Osteoblast (primary cell): ENCODE results near the gene STIL. TPM values are rescaled to one million over a fixed set of nuclear protein-coding genes. Genes with fewer than 3 reads are reported as not detected.

Source experiments
- DNase-seq: peaks from one replicate; pipeline ENCODE4 v3.0.0; 2011; ENCODE audit warnings: low spot score, mixed read lengths; ENCODE audit not compliant: insufficient read length; ENCODE audit errors: missing footprints
- H2AFZ ChIP-seq: 2 replicates; pipeline ENCODE4 v1.6.0; 2011; ENCODE audit warnings: mild to moderate bottlenecking, low read length
- H3K27ac ChIP-seq: 2 replicates; pipeline ENCODE4 v1.5.1; 2011; ENCODE audit warnings: mild to moderate bottlenecking, low read depth, low read length, moderate library complexity
- H3K27me3 ChIP-seq: 2 replicates; pipeline ENCODE4 v1.6.0; 2012; ENCODE audit warnings: mild to moderate bottlenecking, control low read depth, inconsistent platforms, low read length, moderate library complexity; ENCODE audit not compliant: insufficient read depth
- H3K36me3 ChIP-seq: 2 replicates; pipeline ENCODE4 v1.5.1; 2011; ENCODE audit warnings: mild to moderate bottlenecking, low read length, control low read depth, moderate library complexity; ENCODE audit not compliant: insufficient read depth
- H3K4me1 ChIP-seq: 2 replicates; pipeline ENCODE4 v1.5.1; 2011; ENCODE audit warnings: mild to moderate bottlenecking, low read length, control low read depth, moderate library complexity; ENCODE audit not compliant: insufficient read depth
- H3K4me2 ChIP-seq: 2 replicates; pipeline ENCODE4 v1.6.0; 2011; ENCODE audit warnings: mild to moderate bottlenecking, low read length; ENCODE audit not compliant: insufficient read depth
- H3K4me3 ChIP-seq: fragments of 200-600 bp; sonication (generic); 3 replicates; pipeline ENCODE4 v1.5.1; 2012; ENCODE audit warnings: mild to moderate bottlenecking, low read length, inconsistent platforms; ENCODE audit not compliant: insufficient read depth
- H3K79me2 ChIP-seq: 2 replicates; pipeline ENCODE4 v1.6.0; 2012; ENCODE audit warnings: mild to moderate bottlenecking, low read length, control low read depth, inconsistent platforms; ENCODE audit not compliant: insufficient read depth
- H3K9me3 ChIP-seq: 2 replicates; pipeline ENCODE4 v1.5.1; 2011; ENCODE audit warnings: low read depth, low read length, control low read depth
- H4K20me1 ChIP-seq: 2 replicates; pipeline ENCODE4 v1.6.0; 2012; ENCODE audit warnings: mild to moderate bottlenecking, low read length, control low read depth; ENCODE audit not compliant: insufficient read depth
- total RNA-seq: library from RNA; depleted of rRNA; stranded (reverse); fragments of >200 nt; gene quantifications from 2 replicates; pipeline ENCODE4 v1.2.3, GENCODE V29; 2012
- TF ChIP-seq, protein P1 (sequence below): IDR thresholded peaks from 2 replicates; pipeline ENCODE4 v1.5.1; 2011; ENCODE audit warnings: mild to moderate bottlenecking, low read depth, low read length, moderate library complexity; ENCODE audit errors: extremely low read depth

Gene STIL
- total RNA-seq, 1 donor, result 4.0 TPM

DNA sequence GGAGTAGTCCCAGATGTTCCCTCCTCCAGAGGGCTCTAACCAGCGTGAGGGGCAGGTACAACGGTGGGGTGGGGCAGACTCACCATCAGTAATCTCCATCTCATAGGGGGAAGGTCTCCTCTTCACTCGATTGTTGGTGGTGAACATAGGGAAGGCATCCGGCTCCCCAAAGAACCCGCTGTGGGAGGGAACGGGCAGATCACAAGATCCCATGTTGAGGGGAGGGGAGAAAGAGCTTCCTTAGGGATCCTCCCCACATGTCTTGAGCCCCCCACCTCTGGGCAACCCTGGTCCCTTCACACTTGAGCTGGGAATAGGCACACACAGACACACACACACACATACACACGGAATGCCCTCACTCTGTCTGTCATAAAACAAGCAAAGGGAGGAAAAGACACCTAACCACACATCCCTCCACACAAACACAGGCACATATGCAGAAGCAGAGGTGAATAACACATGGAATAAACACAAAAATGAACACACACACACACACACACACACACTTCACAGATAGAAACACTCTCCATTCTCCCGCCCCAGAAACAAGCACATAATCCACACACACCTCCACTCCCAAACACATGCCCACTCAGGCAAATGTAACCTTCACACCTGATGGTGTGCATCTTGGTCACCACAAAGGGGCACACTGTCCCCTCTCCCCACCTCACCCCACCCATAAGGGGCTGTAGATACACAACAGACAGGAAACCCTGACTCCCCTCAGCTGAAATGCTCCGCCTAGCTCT is 89.8 kb downstream of the STIL start:
- peak; percentile 65 for DNase-seq
- no peak overlapping the region for H3K4me3 ChIP-seq
- no peaks in the 10 kb centered on the region for H3K36me3 ChIP-seq
- no peaks in the 10 kb centered on the region for H3K4me1 ChIP-seq
- TF ChIP-seq, protein P1, sequence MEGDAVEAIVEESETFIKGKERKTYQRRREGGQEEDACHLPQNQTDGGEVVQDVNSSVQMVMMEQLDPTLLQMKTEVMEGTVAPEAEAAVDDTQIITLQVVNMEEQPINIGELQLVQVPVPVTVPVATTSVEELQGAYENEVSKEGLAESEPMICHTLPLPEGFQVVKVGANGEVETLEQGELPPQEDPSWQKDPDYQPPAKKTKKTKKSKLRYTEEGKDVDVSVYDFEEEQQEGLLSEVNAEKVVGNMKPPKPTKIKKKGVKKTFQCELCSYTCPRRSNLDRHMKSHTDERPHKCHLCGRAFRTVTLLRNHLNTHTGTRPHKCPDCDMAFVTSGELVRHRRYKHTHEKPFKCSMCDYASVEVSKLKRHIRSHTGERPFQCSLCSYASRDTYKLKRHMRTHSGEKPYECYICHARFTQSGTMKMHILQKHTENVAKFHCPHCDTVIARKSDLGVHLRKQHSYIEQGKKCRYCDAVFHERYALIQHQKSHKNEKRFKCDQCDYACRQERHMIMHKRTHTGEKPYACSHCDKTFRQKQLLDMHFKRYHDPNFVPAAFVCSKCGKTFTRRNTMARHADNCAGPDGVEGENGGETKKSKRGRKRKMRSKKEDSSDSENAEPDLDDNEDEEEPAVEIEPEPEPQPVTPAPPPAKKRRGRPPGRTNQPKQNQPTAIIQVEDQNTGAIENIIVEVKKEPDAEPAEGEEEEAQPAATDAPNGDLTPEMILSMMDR, result no peak
- H2AFZ ChIP-seq, result no peak overlapping the region
- H3K27me3 ChIP-seq, result peaks cover 78% of the 10 kb centered on the region
- H3K27ac ChIP-seq, result no peak overlapping the region
- no peaks in the 10 kb centered on the region for H3K79me2 ChIP-seq
- H4K20me1 ChIP-seq, result no peaks in the 10 kb centered on the region
- H3K9me3 ChIP-seq, result no peaks in the 10 kb centered on the region
- no peak overlapping the region for H3K4me2 ChIP-seq

DNA sequence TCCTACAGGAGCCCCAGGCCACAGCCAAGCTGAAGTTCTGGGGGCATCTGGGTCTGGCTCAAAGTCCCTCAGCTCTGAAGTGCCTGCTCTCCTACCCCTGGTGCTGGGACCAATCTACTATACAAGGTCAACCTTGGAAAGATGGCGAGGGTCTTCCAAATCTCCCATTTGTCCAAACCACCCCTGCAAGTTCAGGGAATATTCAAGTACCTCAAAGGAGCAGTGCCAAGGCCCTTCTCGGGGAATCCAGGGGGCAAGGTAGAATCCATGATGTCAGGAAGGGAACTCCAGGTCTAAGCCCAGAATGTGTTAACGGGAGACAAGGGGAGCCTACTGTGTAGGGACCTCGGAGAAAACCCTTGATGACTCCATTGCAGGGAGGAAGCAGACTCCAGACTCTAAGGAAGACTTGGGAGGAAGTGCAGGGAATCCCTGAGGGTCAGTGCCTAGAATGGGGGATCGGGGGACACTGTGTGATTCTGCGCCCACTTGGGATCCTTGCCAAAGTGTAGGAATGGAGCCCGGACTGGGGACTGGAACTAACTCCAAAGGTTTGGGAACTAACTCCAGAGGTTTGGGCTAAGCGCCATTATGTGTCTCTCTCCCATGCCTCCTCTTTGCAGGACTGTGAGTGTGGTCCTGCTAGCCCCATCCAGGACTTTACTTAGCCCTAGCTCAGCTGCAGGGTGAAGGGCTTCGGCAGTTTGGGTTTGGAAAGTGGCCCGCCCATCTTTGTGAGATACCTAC is 90.6 kb downstream of the STIL start:
- Histone ChIP-seq H2AFZ (no peak overlapping the region), H3K9me3 (no peaks in the 10 kb centered on the region), H3K4me1 (no peaks in the 10 kb centered on the region), H3K27me3 (peaks cover 71% of the 10 kb centered on the region), H4K20me1 (no peaks in the 10 kb centered on the region), H3K36me3 (no peaks in the 10 kb centered on the region), H3K4me3 (no peak overlapping the region), H3K27ac (no peak overlapping the region), H3K4me2 (no peak overlapping the region), H3K79me2 (no peaks in the 10 kb centered on the region)
- peak; percentile 68 for DNase-seq
- TF ChIP-seq, protein P1, result no peak

DNA sequence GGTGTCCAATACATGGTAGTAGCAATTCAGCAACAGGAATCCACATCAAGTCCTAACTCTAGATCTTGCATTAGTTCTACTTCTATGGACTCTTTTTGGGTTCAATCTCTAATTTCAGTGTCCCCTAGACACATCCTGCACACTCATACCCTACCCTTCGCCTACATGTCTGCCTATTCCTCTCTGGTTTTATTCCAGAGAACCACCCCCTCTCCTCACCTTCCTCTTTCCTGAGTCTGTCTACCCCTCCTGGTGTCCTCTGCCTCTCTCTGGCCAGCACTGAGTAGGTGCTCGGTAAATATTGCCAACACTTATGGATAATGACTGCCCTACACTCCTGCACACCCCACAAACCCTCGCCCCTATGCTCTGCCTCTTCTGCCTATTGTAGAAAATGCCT is 91.5 kb downstream of the STIL start:
- no peaks in the 10 kb centered on the region for H4K20me1 ChIP-seq
- TF ChIP-seq, protein P1, result no peak
- no peaks in the 10 kb centered on the region for H3K4me1 ChIP-seq
- H3K4me2 ChIP-seq, result no peak overlapping the region
- DNase-seq, result peak; percentile 81
- H3K79me2 ChIP-seq, result no peaks in the 10 kb centered on the region
- H3K36me3 ChIP-seq, result no peaks in the 10 kb centered on the region
- no peaks in the 10 kb centered on the region for H3K9me3 ChIP-seq
- H3K27ac ChIP-seq, result no peak overlapping the region
- H2AFZ ChIP-seq, result no peak overlapping the region
- H3K27me3 ChIP-seq, result peaks cover 63% of the 10 kb centered on the region
- no peak overlapping the region for H3K4me3 ChIP-seq

DNA sequence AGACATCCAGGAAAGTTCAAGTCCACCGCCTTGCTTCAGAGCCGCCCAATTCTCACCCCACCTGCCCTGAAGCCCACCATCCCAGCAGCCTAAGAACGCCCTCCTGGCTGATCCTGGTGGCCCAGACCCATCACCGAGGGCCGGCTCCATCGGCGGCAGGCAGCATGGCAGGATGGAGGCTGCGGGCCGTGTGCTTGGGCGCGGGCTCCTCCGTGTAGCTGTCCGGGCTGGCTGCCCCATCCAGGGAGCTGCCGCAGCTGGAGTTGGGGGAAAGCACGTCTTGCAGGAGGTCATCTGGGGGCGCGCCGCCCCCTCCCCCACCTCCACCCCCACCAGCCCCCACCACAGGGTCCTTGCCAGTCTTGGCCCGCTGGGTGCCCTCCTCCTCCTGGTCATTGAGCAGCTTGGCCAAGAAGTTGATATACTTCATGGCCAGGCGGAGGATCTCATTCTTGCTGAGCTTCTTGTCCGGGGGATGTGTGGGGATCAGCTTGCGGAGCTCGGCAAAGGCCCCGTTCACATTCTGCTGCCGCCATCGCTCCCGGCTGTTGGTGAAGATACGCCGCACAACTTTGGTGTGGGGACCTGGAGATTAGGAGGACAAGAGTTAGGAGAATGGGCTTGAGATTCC is 94.2 kb downstream of the STIL start:
- Histone ChIP-seq H3K27ac (no peak overlapping the region), H3K4me1 (no peaks in the 10 kb centered on the region), H3K4me3 (no peak overlapping the region), H4K20me1 (no peaks in the 10 kb centered on the region), H3K79me2 (no peaks in the 10 kb centered on the region), H3K36me3 (no peaks in the 10 kb centered on the region), H3K4me2 (no peak overlapping the region), H3K27me3 (peaks cover 37% of the 10 kb centered on the region), H3K9me3 (no peaks in the 10 kb centered on the region), H2AFZ (no peak overlapping the region)
- TF ChIP-seq, protein P1, result no peak
- no peak for DNase-seq
